ENCODE measurements around the gene IL17RD. TPM values are rescaled to one million over a fixed set of nuclear protein-coding genes. Genes with fewer than 3 reads are reported as not detected.
"Not testable (repeated sequence)": the region's sequence is repeated elsewhere in the genome, so short reads cannot be mapped to it uniquely, and the experiment has no call there.

The IL17RD gene
- total and polyA plus RNA-seq, 7 donors = 0.19 to 1.8 (median 0.86) TPM

GRCh38 chr3:57088503-57088902, 76.7 kb downstream of the IL17RD start:
- TF ChIP-seq, protein P1, sequence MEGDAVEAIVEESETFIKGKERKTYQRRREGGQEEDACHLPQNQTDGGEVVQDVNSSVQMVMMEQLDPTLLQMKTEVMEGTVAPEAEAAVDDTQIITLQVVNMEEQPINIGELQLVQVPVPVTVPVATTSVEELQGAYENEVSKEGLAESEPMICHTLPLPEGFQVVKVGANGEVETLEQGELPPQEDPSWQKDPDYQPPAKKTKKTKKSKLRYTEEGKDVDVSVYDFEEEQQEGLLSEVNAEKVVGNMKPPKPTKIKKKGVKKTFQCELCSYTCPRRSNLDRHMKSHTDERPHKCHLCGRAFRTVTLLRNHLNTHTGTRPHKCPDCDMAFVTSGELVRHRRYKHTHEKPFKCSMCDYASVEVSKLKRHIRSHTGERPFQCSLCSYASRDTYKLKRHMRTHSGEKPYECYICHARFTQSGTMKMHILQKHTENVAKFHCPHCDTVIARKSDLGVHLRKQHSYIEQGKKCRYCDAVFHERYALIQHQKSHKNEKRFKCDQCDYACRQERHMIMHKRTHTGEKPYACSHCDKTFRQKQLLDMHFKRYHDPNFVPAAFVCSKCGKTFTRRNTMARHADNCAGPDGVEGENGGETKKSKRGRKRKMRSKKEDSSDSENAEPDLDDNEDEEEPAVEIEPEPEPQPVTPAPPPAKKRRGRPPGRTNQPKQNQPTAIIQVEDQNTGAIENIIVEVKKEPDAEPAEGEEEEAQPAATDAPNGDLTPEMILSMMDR (IDR thresholded peaks at IDR 0.05) = no peak
- ATAC-seq (no peak), DNase-seq (no peak)
- Histone ChIP-seq H3K4me3 (no peak overlapping the region), H3K9me3 (no peaks in the 10 kb centered on the region), H3K36me3 (ENCODE audit: insufficient read depth in 1 of 2, low read depth in 1 of 2) (no peaks in the 10 kb centered on the region), H3K27me3 (ENCODE audit: insufficient read depth in 3 of 3, low read length in 2 of 3) (no peaks in the 10 kb centered on the region), H3K4me1 (no peaks in the 10 kb centered on the region), H3K27ac (no peak overlapping the region)
- 77 to 94% (median 78%) methylated on average over 5 of the region's 5 CpGs for WGBS, 3 donors
- intact Hi-C loops (cut with DNase I) = no loop called here

DNA sequence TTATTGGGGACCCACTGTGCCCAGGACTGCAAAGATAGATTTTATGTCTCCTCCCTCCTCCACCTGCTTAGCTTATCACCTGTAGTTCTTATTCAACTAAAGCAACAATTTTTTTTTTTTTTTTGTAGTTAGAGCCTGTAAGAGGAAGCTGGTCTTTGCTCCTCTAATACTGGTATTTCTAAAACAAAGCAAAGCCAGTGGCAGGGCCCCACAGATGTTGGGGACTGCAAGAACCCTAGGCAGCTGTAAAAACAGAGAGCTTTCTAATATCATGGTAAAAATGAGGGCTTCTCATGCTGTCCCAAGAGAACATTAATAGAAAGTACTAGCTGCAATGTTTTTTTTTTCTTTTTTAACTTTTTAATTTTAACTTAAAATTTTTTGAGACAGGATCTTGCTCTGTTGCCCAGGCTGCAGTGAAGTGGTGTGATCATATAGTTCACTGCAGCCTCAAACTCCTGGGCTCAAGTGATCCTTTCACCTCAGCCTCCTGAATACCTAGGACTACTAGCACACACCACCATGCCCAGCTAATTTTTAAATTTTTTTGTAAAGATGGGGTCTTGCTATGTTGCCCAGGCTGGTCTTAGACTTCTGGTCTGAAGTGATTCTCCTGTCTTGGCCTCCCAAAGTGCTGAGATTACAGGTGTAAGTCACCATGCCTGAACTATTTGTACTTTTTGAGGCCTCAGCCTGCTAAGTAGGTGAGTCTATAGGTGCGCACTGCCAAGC, 77.6 kb downstream of the IL17RD start:
- ATAC-seq = no peak

GRCh38 chr3:57086201-57086600, 79.0 kb downstream of the IL17RD start:
- TF ChIP-seq, protein P1 (IDR thresholded peaks at IDR 0.05) = no peak
- H3K27ac ChIP-seq = no peak overlapping the region
- H3K4me3 ChIP-seq = no peak overlapping the region
- no peak for ATAC-seq
- H3K27me3 ChIP-seq (ENCODE audit: insufficient read depth in 3 of 3, low read length in 2 of 3) = no peaks in the 10 kb centered on the region
- no peaks in the 10 kb centered on the region for H3K4me1 ChIP-seq
- H3K36me3 ChIP-seq (ENCODE audit: insufficient read depth in 1 of 2, low read depth in 1 of 2) = no peaks in the 10 kb centered on the region
- intact Hi-C loops (cut with DNase I) = no loop called here
- no peaks in the 10 kb centered on the region for H3K9me3 ChIP-seq
- DNase-seq = no peak

More for the DNA sequence above, 77.6 kb downstream of the IL17RD start:
- Histone ChIP-seq H3K27ac (no peak overlapping the region), H3K4me3 (no peak overlapping the region), H3K36me3 (ENCODE audit: insufficient read depth in 1 of 2, low read depth in 1 of 2) (no peaks in the 10 kb centered on the region), H3K4me1 (no peaks in the 10 kb centered on the region), H3K27me3 (ENCODE audit: insufficient read depth in 3 of 3, low read length in 2 of 3) (no peaks in the 10 kb centered on the region), H3K9me3 (no peaks in the 10 kb centered on the region)
- TF ChIP-seq, protein P1 (IDR thresholded peaks at IDR 0.05) = no peak
- 96 to 100% (median 100%) methylated on average over 1 of the region's 1 CpG for WGBS, 3 donors
- no peak for DNase-seq
- intact Hi-C loops (cut with DNase I) = no loop called here

- intact Hi-C loops (cut with DNase I) = no loop called here
- ATAC-seq = no peak
Observed at GRCh38 chr3:57085211-57085610, 79.9 kb downstream of the IL17RD start.

DNA sequence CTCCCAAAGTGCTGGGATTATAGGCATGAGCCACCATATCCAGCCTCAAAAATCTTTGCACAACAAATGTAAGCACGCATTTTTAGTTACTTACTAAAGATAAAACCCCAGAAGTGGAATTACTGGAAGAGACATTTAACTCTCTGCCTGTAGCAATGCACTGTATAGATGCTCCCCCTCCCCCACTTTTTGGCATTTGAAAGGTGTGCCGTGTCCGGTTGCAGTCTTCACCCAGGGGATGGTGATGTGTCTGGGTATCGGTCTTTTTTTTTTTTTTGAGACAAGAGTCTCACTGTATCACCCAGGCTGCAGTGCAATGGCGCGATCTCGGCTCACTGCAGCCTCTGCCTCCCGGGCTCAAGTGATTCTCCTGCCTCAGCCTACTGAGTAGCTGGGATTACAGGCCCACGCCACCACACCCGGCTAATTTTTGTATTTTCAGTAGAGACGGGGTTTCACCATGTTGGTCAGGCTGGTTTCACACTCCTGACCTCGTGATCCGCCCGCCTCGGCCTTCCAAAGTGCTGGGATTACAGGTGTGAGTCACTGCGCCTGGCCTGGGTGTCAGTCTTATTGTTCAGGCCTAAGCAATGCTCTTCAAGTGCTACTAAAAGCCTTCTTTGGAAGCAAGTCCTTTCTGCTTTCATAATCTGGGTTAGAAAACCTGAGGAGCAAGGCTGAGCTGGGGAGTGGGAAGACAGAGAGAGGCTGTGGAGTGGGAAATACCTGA, 81.7 kb downstream of the IL17RD start:
- H3K36me3 ChIP-seq (ENCODE audit: insufficient read depth in 1 of 2, low read depth in 1 of 2); ATAC-seq; DNase-seq; H3K9me3 ChIP-seq; H3K4me1 ChIP-seq; H3K27me3 ChIP-seq (ENCODE audit: insufficient read depth in 3 of 3, low read length in 2 of 3); H3K27ac ChIP-seq; H3K4me3 ChIP-seq; intact Hi-C loops (cut with DNase I): not testable (repeated sequence)
- 93 to 94% (median 93%) methylated on average over 16 of the region's 16 CpGs for WGBS, 3 donors

More at GRCh38 chr3:57085211-57085610, 79.9 kb downstream of the IL17RD start:
- WGBS, 3 donors = 93 to 96% (median 96%) methylated on average over 4 of the region's 4 CpGs
- no peak for DNase-seq
- no peaks in the 10 kb centered on the region for H3K9me3 ChIP-seq
- H3K27ac ChIP-seq = no peak overlapping the region
- no peaks in the 10 kb centered on the region for H3K4me1 ChIP-seq
- H3K36me3 ChIP-seq (ENCODE audit: insufficient read depth in 1 of 2, low read depth in 1 of 2) = no peaks in the 10 kb centered on the region
- TF ChIP-seq, protein P1 (IDR thresholded peaks at IDR 0.05) = no peak
- H3K27me3 ChIP-seq (ENCODE audit: insufficient read depth in 3 of 3, low read length in 2 of 3) = no peaks in the 10 kb centered on the region
- no peak overlapping the region for H3K4me3 ChIP-seq
